Measurements from ENCODE around the gene DDX1.

Gene DDX1

DNA sequence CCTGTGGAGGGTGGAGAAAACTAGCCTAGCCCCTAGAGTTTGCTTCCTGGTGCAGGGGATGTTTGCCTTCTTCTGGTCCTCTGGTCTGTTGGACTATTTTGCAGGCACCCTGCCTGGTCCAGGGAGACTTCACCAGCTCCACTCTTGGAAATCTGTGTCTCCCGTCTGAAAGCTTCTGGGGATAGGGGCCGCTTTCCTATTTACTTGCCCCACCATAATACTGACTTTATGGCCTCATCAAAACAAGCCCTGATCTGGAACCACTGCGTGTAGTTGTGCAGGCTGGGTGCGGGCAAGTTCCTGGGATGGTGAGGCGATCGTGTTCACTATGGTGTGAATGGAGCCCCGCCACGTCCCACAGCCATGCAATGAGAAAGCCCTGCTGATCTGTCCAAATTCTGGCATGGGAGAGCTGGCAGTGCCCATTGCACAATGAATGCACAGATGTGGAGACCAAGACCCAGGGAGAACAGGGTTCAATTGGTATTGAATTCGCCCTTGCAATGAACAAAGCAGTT is 74.3 kb downstream of the DDX1 start:
- peaks cover 8% of the 10 kb centered on the region for H3K4me1 ChIP-seq (ENCODE audit: control insufficient read depth, insufficient read depth, low read length)
- H3K27me3 ChIP-seq (ENCODE audit: control insufficient read depth, insufficient read depth, low read length) = peaks cover under 1% of the 10 kb centered on the region
- no peaks in the 10 kb centered on the region for H3K9me3 ChIP-seq (replicated peaks; ENCODE audit: low read length)
- H3K9ac ChIP-seq (ENCODE audit: low read depth, low read length) = no peak overlapping the region
- H3K4me3 ChIP-seq (ENCODE audit: low read length) = no peak overlapping the region
- no peaks in the 10 kb centered on the region for H3K36me3 ChIP-seq (ENCODE audit: insufficient read depth, low read length)
- H3K4me2 ChIP-seq (ENCODE audit: low read length) = no peak overlapping the region

DNA sequence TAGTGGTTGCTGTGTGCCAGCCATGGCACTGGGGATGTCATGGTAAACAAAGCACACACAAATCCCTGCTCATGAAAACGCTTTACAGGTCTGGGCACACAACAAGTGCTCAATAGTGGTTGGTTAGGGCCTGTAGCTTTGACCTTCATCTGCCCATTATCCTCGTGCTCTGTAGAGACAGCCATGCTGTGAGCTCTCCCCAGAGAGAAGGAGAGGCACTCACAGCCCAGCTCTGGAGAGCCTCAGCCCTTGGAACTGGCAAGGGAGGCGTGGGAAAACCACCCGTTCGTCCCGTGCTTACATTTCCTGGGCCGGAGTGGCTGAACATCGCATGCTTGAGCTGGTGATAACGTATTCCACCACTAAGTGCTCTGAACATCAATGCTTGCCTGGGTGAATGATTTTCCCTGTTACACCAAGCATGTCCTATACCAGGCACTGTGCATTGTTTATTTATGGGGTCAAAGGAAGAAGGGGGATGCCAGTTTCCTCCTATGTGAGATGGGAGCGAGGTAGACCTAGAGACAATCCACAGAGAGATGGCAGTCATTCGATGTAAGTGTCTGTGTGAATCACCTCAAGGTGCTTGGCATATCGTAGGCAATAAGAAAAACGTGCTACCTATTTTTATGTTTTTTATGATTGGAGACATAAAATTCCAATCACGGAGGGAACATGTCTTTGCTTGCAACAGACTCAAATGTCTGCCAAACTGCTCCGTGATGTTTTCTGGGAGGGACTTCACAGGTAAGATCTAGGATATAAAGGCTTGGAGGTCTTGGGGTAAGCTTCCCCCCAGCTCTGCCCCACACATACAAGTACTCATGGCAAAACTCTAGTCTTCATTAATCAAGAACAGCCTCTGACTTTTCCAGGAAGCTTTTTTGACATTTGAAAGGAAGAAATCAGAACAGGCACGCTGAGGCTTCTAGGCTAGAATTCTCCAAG is 75.5 kb downstream of the DDX1 start:
- H3K36me3 ChIP-seq (ENCODE audit: insufficient read depth, low read length) = no peaks in the 10 kb centered on the region
- H3K4me1 ChIP-seq (ENCODE audit: control insufficient read depth, insufficient read depth, low read length) = peaks cover 8% of the 10 kb centered on the region
- no peaks in the 10 kb centered on the region for H3K9me3 ChIP-seq (replicated peaks; ENCODE audit: low read length)
- no peak overlapping the region for H3K9ac ChIP-seq (ENCODE audit: low read depth, low read length)
- H3K27me3 ChIP-seq (ENCODE audit: control insufficient read depth, insufficient read depth, low read length) = no peaks in the 10 kb centered on the region
- H3K4me3 ChIP-seq (ENCODE audit: low read length) = no peak overlapping the region
- no peak overlapping the region for H3K4me2 ChIP-seq (ENCODE audit: low read length)

DNA sequence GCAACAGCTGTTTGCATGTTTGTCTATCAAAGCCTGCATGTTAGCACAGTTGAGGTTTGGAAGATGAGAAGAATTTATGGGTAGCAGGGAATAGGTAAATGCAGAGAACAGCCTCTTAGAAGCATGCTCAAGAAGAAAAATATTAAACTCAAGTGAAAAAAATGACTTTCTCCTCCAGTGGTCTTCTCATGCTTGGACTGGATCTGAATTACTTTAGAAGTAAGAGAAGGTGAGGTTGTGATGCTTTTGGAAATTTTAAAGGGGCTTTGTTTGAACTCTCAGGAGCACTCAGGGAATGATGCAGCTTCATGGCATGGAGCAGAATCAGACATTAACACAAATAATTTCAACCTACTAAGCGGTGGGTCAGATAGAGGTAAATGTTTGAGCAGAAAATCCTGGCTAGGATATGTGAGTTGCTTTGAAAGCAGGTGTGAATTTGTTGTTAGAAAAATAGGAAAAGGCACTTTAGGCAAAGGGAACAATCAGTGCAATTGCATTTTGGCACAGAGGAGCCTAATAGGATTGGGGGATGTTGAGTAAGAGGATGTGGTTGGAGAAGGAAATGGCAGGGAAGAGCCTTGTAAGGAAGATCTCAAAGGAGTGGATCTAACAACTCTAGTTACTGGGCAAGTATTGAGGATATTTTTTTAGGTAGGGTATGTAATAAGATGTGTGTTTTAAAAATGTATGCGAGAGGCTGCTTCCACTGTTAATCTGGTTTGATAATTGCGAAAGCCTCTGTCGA is 76.3 kb downstream of the DDX1 start:
- Histone ChIP-seq H3K9ac (ENCODE audit: low read depth, low read length) (no peak overlapping the region), H3K27me3 (ENCODE audit: control insufficient read depth, insufficient read depth, low read length) (no peaks in the 10 kb centered on the region), H3K4me3 (ENCODE audit: low read length) (no peak overlapping the region), H3K4me2 (ENCODE audit: low read length) (no peak overlapping the region), H3K36me3 (ENCODE audit: insufficient read depth, low read length) (no peaks in the 10 kb centered on the region), H3K9me3 (replicated peaks; ENCODE audit: low read length) (no peaks in the 10 kb centered on the region), H3K4me1 (ENCODE audit: control insufficient read depth, insufficient read depth, low read length) (peaks cover 8% of the 10 kb centered on the region)

DNA sequence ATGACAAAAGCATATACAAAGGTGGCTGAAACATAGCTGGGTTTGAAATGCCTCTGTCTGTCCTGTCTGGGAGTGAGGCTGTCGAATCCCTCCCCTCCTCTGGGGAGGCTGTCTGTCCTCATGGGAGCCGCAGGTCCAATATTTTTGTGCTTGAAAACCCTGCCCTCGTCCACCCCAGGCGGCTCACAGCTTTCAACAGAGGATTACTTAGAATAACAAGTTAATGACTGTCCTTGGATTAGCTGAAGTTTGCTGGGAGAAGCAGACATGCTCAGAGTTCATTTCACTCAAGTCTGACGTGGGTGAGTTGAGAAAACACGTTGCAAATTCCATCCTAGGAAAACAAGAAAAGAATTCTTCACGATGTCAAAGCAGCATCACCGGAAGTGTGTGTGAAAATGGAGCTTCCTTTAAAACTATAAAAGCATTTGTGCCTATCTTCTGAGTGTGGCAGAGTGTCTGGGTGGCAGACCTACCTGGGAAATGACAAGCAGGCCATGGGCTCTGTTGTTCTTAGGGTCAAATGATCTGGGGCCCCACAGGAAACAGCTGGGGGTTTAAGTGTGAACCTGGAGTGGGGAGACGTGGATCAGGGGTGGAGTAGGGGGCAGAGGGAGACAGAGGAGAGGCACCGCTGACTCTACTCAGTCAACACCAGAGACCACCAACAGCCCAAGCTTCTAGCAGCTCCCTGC is 77.1 kb downstream of the DDX1 start:
- Histone ChIP-seq H3K36me3 (ENCODE audit: insufficient read depth, low read length) (no peaks in the 10 kb centered on the region), H3K9me3 (replicated peaks; ENCODE audit: low read length) (no peaks in the 10 kb centered on the region), H3K9ac (ENCODE audit: low read depth, low read length) (no peak overlapping the region), H3K27me3 (ENCODE audit: control insufficient read depth, insufficient read depth, low read length) (no peaks in the 10 kb centered on the region), H3K4me3 (ENCODE audit: low read length) (no peak overlapping the region), H3K4me1 (ENCODE audit: control insufficient read depth, insufficient read depth, low read length) (peaks cover 8% of the 10 kb centered on the region), H3K4me2 (ENCODE audit: low read length) (no peak overlapping the region)

DNA sequence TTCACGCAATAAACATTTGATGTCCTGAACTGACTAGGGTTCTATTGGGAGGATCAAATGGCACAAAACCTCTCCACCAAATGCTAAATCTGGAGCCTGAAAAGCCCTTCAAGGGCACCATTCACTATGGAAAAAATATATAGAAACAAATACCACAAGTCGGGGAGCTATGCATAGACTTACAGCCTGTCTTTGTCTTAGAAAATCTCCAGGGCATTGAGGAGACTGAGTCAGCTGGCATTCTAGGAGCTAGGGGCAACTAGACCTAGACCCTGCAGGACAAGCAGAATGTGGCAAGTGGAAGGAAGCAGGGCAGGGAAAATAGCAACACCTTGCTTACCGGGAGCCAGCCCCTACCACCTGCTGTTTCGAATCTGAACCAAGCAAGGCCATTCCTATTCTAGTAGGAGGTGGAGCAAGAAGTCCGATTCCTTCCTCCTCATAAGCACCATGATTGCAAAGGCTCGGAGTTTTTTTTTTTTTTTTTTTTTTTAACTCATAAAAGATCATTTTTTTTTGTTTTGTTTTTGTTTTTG is 77.8 kb downstream of the DDX1 start:
- peaks cover 8% of the 10 kb centered on the region for H3K4me1 ChIP-seq (ENCODE audit: control insufficient read depth, insufficient read depth, low read length)
- no peaks in the 10 kb centered on the region for H3K27me3 ChIP-seq (ENCODE audit: control insufficient read depth, insufficient read depth, low read length)
- no peak overlapping the region for H3K9ac ChIP-seq (ENCODE audit: low read depth, low read length)
- no peaks in the 10 kb centered on the region for H3K36me3 ChIP-seq (ENCODE audit: insufficient read depth, low read length)
- H3K4me3 ChIP-seq (ENCODE audit: low read length) = no peak overlapping the region
- H3K9me3 ChIP-seq (replicated peaks; ENCODE audit: low read length) = no peaks in the 10 kb centered on the region
- no peak overlapping the region for H3K4me2 ChIP-seq (ENCODE audit: low read length)

GRCh38 chr2:15670469-15670868 is 78.8 kb downstream of the DDX1 start:
- H3K27me3 ChIP-seq (ENCODE audit: control insufficient read depth, insufficient read depth, low read length) = no peaks in the 10 kb centered on the region
- no peaks in the 10 kb centered on the region for H3K9me3 ChIP-seq (replicated peaks; ENCODE audit: low read length)
- no peak overlapping the region for H3K4me3 ChIP-seq (ENCODE audit: low read length)
- peaks cover 8% of the 10 kb centered on the region for H3K4me1 ChIP-seq (ENCODE audit: control insufficient read depth, insufficient read depth, low read length)
- no peak overlapping the region for H3K4me2 ChIP-seq (ENCODE audit: low read length)
- no peaks in the 10 kb centered on the region for H3K36me3 ChIP-seq (ENCODE audit: insufficient read depth, low read length)
- no peak overlapping the region for H3K9ac ChIP-seq (ENCODE audit: low read depth, low read length)

GRCh38 chr2:15670981-15671380 is 79.3 kb downstream of the DDX1 start:
- no peaks in the 10 kb centered on the region for H3K9me3 ChIP-seq (replicated peaks; ENCODE audit: low read length)
- no peaks in the 10 kb centered on the region for H3K27me3 ChIP-seq (ENCODE audit: control insufficient read depth, insufficient read depth, low read length)
- H3K36me3 ChIP-seq (ENCODE audit: insufficient read depth, low read length) = no peaks in the 10 kb centered on the region
- no peak overlapping the region for H3K4me2 ChIP-seq (ENCODE audit: low read length)
- no peak overlapping the region for H3K4me3 ChIP-seq (ENCODE audit: low read length)
- peaks cover 8% of the 10 kb centered on the region for H3K4me1 ChIP-seq (ENCODE audit: control insufficient read depth, insufficient read depth, low read length)
- no peak overlapping the region for H3K9ac ChIP-seq (ENCODE audit: low read depth, low read length)

- Histone ChIP-seq H3K4me3 (ENCODE audit: low read length) (no peak overlapping the region), H3K9ac (ENCODE audit: low read depth, low read length) (no peak overlapping the region), H3K9me3 (replicated peaks; ENCODE audit: low read length) (no peaks in the 10 kb centered on the region), H3K4me2 (ENCODE audit: low read length) (no peak overlapping the region), H3K36me3 (ENCODE audit: insufficient read depth, low read length) (no peaks in the 10 kb centered on the region), H3K27me3 (ENCODE audit: control insufficient read depth, insufficient read depth, low read length) (no peaks in the 10 kb centered on the region), H3K4me1 (ENCODE audit: control insufficient read depth, insufficient read depth, low read length) (peaks cover 8% of the 10 kb centered on the region)
Observed at GRCh38 chr2:15671409-15671808, 79.7 kb downstream of the DDX1 start.

DNA sequence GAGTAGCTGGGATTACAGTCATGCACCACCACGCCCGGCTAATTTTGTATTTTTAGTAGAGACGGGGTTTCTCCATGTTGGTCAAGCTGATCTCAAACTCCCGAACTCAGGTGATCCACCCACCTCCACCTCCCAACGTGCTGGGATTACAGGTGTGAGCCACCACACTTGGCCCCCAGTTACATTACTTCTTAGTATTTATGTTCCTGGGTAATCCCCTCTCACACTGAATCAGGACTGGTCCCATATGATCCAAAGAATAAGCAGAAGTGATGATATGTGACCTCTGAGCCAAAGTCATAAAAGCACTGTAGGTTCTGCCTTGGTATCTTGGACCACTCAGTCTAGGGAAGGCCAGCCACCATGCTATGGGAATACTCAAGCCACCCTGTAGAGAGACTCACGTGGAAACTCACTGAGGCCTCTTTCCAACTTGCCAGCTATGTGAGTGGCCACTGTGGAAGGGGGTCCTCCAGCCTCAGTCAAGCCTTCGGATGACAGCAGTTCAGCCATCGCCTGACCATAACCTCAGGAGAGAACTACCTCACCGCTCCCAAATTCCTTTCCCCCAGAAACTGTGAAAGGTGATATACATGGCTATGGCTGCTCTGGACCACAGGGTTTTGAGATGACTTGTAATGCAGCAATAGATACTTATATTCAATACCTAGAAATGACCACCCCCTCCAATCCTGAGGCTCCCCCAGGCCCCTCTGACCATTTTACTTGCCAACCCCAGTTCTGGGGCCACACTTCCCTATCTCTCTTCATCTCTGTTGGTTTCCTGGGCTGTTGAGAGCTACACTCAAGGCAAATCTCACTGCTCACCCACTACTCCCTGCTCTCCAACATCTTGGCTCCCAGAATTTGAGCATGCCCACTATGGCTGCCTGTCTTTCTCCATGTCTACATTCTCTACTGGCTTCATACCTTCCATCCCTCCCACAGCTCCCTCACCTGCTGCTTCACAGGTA is 80.5 kb downstream of the DDX1 start:
- no peak overlapping the region for H3K4me3 ChIP-seq (ENCODE audit: low read length)

More for the DNA sequence above, 80.5 kb downstream of the DDX1 start:
- no peaks in the 10 kb centered on the region for H3K9me3 ChIP-seq (replicated peaks; ENCODE audit: low read length)
- no peaks in the 10 kb centered on the region for H3K36me3 ChIP-seq (ENCODE audit: insufficient read depth, low read length)
- H3K27me3 ChIP-seq (ENCODE audit: control insufficient read depth, insufficient read depth, low read length) = no peaks in the 10 kb centered on the region
- H3K4me1 ChIP-seq (ENCODE audit: control insufficient read depth, insufficient read depth, low read length) = peaks cover 8% of the 10 kb centered on the region
- no peak overlapping the region for H3K9ac ChIP-seq (ENCODE audit: low read depth, low read length)
- no peak overlapping the region for H3K4me2 ChIP-seq (ENCODE audit: low read length)

All from skeletal muscle satellite cell (primary cell).